Gastroesophageal sphincter (tissue), 4 donors: ENCODE measurements around the gene TRMT44. TPM values are rescaled to one million over a fixed set of nuclear protein-coding genes. Genes with fewer than 3 reads are reported as not detected.
A peak's percentile ranks its signal among the peaks of the same experiment; 100 is the strongest.

ENCODE experiments used
- ATAC-seq: fragments of 150-250 bp; one replicate; pipeline ENCODE4 v1.9.1; 2016; ENCODE audit warnings: mild to moderate bottlenecking, moderate library complexity
- H3K27ac ChIP-seq, 4 donors: fragments of 200-600 bp; sonication (generic) in 3 of 4; 1 replicate in 3 of 4; 2 replicates in 1 of 4; pipeline ENCODE4 v1.5.1; 2016 to 2019
- H3K27me3 ChIP-seq: fragments of 200-600 bp; sonication (generic); one replicate; pipeline ENCODE4 v1.5.1; 2019
- H3K36me3 ChIP-seq, 2 donors: fragments of 200-600 bp; sonication (generic); one replicate each; pipeline ENCODE4 v1.5.1; 2019; ENCODE audit warnings: control low read depth in 1 of 2
- H3K4me1 ChIP-seq, 3 donors: fragments of 200-600 bp; sonication (generic); 1 replicate in 2 of 3; 2 replicates in 1 of 3; pipeline ENCODE4 v1.5.1; 2016 to 2019; ENCODE audit warnings: control low read depth in 2 of 3
- H3K4me3 ChIP-seq, 2 donors: fragments of 200-600 bp; sonication (generic); one replicate each; pipeline ENCODE4 v1.5.1; 2019; ENCODE audit warnings: mild to moderate bottlenecking in 1 of 2, moderate library complexity in 1 of 2
- H3K9me3 ChIP-seq, 3 donors: fragments of 200-600 bp; sonication (generic); one replicate each; pipeline ENCODE4 v1.5.1; 2017 to 2019; ENCODE audit warnings: control low read depth in 2 of 3
- CTCF ChIP-seq, 4 experiments: fragments of 200-600 bp in 2 of 4; fragments of 450-650 bp in 2 of 4; sonication (generic) in 1 of 4; IDR thresholded peaks; one replicate each; pipeline ENCODE4 v1.5.1; 2017 to 2019; ENCODE audit warnings: antibody characterized with exemption in 4 of 4, mild to moderate bottlenecking in 2 of 4, moderate library complexity in 2 of 4
- EP300 ChIP-seq: sonication (generic); formaldehyde crosslinking; IDR thresholded peaks from one replicate; pipeline ENCODE4 v1.6.1; 2017; ENCODE audit warnings: antibody characterized with exemption, mild to moderate bottlenecking
- POLR2A ChIP-seq, 2 donors: fragments of 450-650 bp; IDR thresholded peaks; one replicate each; pipeline ENCODE4 v1.6.1; 2017; ENCODE audit warnings: antibody characterized with exemption in 2 of 2, mild to moderate bottlenecking in 2 of 2, moderate library complexity in 1 of 2
- POLR2AphosphoS5 ChIP-seq: sonication (generic); formaldehyde crosslinking; IDR thresholded peaks from one replicate; pipeline ENCODE4 v1.6.1; 2017; ENCODE audit warnings: antibody characterized with exemption
- whole genome bisulfite sequencing, 2 donors: methylation state at CpG; one replicate each; pipeline ENCODE4 v1.1.5; 2018; ENCODE audit warnings: low coverage in 1 of 2; 5-methylcytosine and 5-hydroxymethylcytosine counted together
- total RNA-seq, 4 donors: library from RNA; depleted of rRNA; stranded (reverse); fragments of >200 nt; gene quantifications; one replicate each; pipeline ENCODE4 v1.1.0, GENCODE V29; 2016

TRMT44 gene
- total RNA-seq, 4 donors from 2014 or later, result 12.0 to 27.9 (median 20.9) TPM

- peaks cover 0 to 75% of the 10 kb centered on the region in 2 donors for H3K36me3 ChIP-seq
- H3K27ac ChIP-seq, result no peak overlapping the region
- peaks cover 0 to 22% (median 19%) of the 10 kb centered on the region in 3 donors for H3K4me1 ChIP-seq
- ATAC-seq, result peak; percentile 40
- H3K27me3 ChIP-seq, result no peaks in the 10 kb centered on the region
- WGBS, 2 donors, result 26 to 31% methylated on average over 12 to 16 of the region's 21 CpGs
- TF ChIP-seq CTCF (IDR thresholded peaks at IDR 0.05) (peak in 3 of 4 experiments; percentile 84 to 95 (median 85)), POLR2AphosphoS5 (no peak), EP300 (no peak)
- H3K9me3 ChIP-seq, result no peaks in the 10 kb centered on the region
- H3K4me3 ChIP-seq, result no peak overlapping the region
Observed at GRCh38 chr4:8468746-8469535, 28.4 kb downstream of the TRMT44 start.

GRCh38 chr4:8469550-8469949 is 29.0 kb downstream of the TRMT44 start:
- no peak overlapping the region for H3K27ac ChIP-seq
- no peak for TF ChIP-seq POLR2A (IDR thresholded peaks at IDR 0.05)
- no peak for TF ChIP-seq EP300
- TF ChIP-seq POLR2AphosphoS5, result no peak
- TF ChIP-seq CTCF (IDR thresholded peaks at IDR 0.05), result no peak
- ATAC-seq, result no peak

GRCh38 chr4:8470451-8471024 is 30.0 kb downstream of the TRMT44 start:
- H3K27ac ChIP-seq, result no peak overlapping the region
- no peak for TF ChIP-seq EP300
- no peak for TF ChIP-seq CTCF (IDR thresholded peaks at IDR 0.05)
- no peak for TF ChIP-seq POLR2AphosphoS5
- TF ChIP-seq POLR2A (IDR thresholded peaks at IDR 0.05), result no peak
- H3K27me3 ChIP-seq, result no peaks in the 10 kb centered on the region
- ATAC-seq, result no peak
- H3K4me3 ChIP-seq, result no peak overlapping the region
- H3K4me1 ChIP-seq, result peaks cover 0 to 25% (median 19%) of the 10 kb centered on the region in 3 donors
- peaks cover 0 to 61% of the 10 kb centered on the region in 2 donors for H3K36me3 ChIP-seq
- 80 to 89% methylated on average over 1 to 4 of the region's 14 CpGs for WGBS, 2 donors
- no peaks in the 10 kb centered on the region for H3K9me3 ChIP-seq

More at GRCh38 chr4:8469550-8469949, 29.0 kb downstream of the TRMT44 start:
- Histone ChIP-seq H3K9me3 (no peaks in the 10 kb centered on the region), H3K27me3 (no peaks in the 10 kb centered on the region), H3K36me3 (peaks cover 0 to 69% of the 10 kb centered on the region in 2 donors), H3K4me1 (peaks cover 0 to 25% (median 19%) of the 10 kb centered on the region in 3 donors), H3K4me3 (no peak overlapping the region)
- 76 to 100% methylated on average over 5 of the region's 14 CpGs for WGBS, 2 donors

GRCh38 chr4:8471211-8471875 is 30.8 kb downstream of the TRMT44 start:
- ATAC-seq, result no peak
- Histone ChIP-seq H3K27ac (peak overlapping the region in 1 of 4 donors; percentile 64), H3K9me3 (no peaks in the 10 kb centered on the region), H3K36me3 (peaks cover 0 to 61% of the 10 kb centered on the region in 2 donors), H3K4me3 (no peak overlapping the region), H3K4me1 (peaks cover 0 to 25% (median 19%) of the 10 kb centered on the region in 3 donors), H3K27me3 (no peaks in the 10 kb centered on the region)
- TF ChIP-seq POLR2AphosphoS5 (no peak), POLR2A (IDR thresholded peaks at IDR 0.05) (no peak), EP300 (no peak), CTCF (IDR thresholded peaks at IDR 0.05) (no peak)
- WGBS, 2 donors, result 64 to 93% methylated on average over 3 to 6 of the region's 24 CpGs
